ENCODE results near the gene MAPK8.

DNA sequence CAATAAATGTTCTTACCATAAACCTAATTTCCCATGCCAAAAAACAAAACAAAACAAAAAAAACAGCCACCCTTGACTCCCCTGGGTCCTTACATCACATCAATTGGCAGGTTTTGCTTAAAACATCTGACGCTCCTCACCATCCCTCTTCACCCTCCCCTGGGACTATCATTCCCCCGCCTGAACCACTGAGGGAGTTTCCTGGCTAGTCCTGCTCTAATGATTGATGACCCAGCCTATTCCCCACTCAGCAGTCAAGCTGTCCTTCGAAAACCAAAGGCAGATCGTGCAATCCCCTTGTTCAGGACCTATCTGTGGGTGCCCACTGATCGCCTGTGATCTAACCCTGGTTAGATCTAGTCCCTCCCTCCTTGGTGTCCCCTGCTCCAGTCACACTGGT lies 20.8 kb upstream of the MAPK8 start:
- no peak for TF ChIP-seq POLR2A (IDR thresholded peaks at IDR 0.05)
- TF ChIP-seq, protein P1, sequence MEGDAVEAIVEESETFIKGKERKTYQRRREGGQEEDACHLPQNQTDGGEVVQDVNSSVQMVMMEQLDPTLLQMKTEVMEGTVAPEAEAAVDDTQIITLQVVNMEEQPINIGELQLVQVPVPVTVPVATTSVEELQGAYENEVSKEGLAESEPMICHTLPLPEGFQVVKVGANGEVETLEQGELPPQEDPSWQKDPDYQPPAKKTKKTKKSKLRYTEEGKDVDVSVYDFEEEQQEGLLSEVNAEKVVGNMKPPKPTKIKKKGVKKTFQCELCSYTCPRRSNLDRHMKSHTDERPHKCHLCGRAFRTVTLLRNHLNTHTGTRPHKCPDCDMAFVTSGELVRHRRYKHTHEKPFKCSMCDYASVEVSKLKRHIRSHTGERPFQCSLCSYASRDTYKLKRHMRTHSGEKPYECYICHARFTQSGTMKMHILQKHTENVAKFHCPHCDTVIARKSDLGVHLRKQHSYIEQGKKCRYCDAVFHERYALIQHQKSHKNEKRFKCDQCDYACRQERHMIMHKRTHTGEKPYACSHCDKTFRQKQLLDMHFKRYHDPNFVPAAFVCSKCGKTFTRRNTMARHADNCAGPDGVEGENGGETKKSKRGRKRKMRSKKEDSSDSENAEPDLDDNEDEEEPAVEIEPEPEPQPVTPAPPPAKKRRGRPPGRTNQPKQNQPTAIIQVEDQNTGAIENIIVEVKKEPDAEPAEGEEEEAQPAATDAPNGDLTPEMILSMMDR (IDR thresholded peaks at IDR 0.05): no peak
- TF ChIP-seq POLR2AphosphoS5 (IDR thresholded peaks at IDR 0.05): no peak
- no peak for TF ChIP-seq EP300 (IDR thresholded peaks at IDR 0.05)

Data from suprapubic skin (tissue), 4 donors.